CD4-positive, alpha-beta T cell (primary cell): Measurements from ENCODE around the gene MYL3. TPM values are rescaled to one million over a fixed set of nuclear protein-coding genes. Genes with fewer than 3 reads are reported as not detected.

Experiments
- ATAC-seq: fragments of 200-7000 bp; cut with Tn5 transposase; one replicate; pipeline ENCODE4 v1.10.0; 2022; ENCODE audit warnings: mild to moderate bottlenecking; ENCODE audit not compliant: poor library complexity
- CTCF ChIA-PET: fragments of 350-600 bp; sonication (Branson Sonifier 250); formaldehyde crosslinking; loops from one replicate; lab custom pipeline; 2021; ENCODE audit warnings: antibody characterized with exemption, inconsistent platforms; lab: Charles Lee
- POLR2A ChIA-PET: fragments of 350-600 bp; sonication (Branson Sonifier 250); formaldehyde crosslinking; loops from one replicate; lab custom pipeline; 2021; ENCODE audit warnings: antibody characterized with exemption, inconsistent platforms; lab: Charles Lee
- DNase-seq, 14 experiments: peaks; one replicate each; pipeline ENCODE4 v3.0.0-alpha.2; 2013 to 2020; ENCODE audit warnings: mixed read lengths in 2 of 14
- H3K27ac ChIP-seq, 2 donors: one replicate each; pipeline versions ENCODE4 v1.5.1 to v1.7.0; 2013; ENCODE audit warnings: low read length in 2 of 2, low read depth in 1 of 2, mild to moderate bottlenecking in 1 of 2
- H3K27me3 ChIP-seq, 2 experiments: 1 replicate in 1 of 2; 2 replicates in 1 of 2; pipeline versions ENCODE4 v1.6.1 to v1.7.0; 2013; ENCODE audit warnings: low read length in 2 of 2, control low read depth in 1 of 2, mild to moderate bottlenecking in 1 of 2, moderate library complexity in 1 of 2; ENCODE audit not compliant: insufficient read depth in 2 of 2, control insufficient read depth in 1 of 2
- H3K36me3 ChIP-seq: one replicate; pipeline ENCODE4 v1.6.1; 2013; ENCODE audit warnings: low read length, control low read depth; ENCODE audit not compliant: insufficient read depth
- H3K4me1 ChIP-seq: one replicate; pipeline ENCODE4 v1.6.1; 2013; ENCODE audit warnings: low read length, control low read depth; ENCODE audit not compliant: insufficient read depth
- H3K4me3 ChIP-seq: one replicate; pipeline ENCODE4 v1.5.1; 2013; ENCODE audit warnings: mild to moderate bottlenecking, low read length, moderate library complexity
- H3K9me3 ChIP-seq, 2 experiments: 1 replicate in 1 of 2; 2 replicates in 1 of 2; pipeline versions ENCODE4 v1.6.1 to v1.7.0; 2013; ENCODE audit warnings: low read length in 2 of 2, mild to moderate bottlenecking in 2 of 2, control low read depth in 1 of 2, moderate library complexity in 1 of 2; ENCODE audit not compliant: control insufficient read depth in 1 of 2, insufficient read depth in 1 of 2
- H3K27ac Mint-ChIP-seq: one replicate; pipeline ENCODE4 v1.8.0; 2020; ENCODE audit warnings: mixed read lengths
- H3K27me3 Mint-ChIP-seq: one replicate; pipeline ENCODE4 v1.8.0; 2021; ENCODE audit warnings: mixed read lengths
- H3K36me3 Mint-ChIP-seq: one replicate; pipeline ENCODE4 v1.8.0; 2021; ENCODE audit warnings: low read depth, mixed read lengths
- H3K4me1 Mint-ChIP-seq: one replicate; pipeline ENCODE4 v1.8.0; 2021; ENCODE audit warnings: low read depth, mixed read lengths
- H3K4me3 Mint-ChIP-seq: one replicate; pipeline ENCODE4 v1.8.0; 2020; ENCODE audit warnings: mild to moderate bottlenecking, mixed read lengths
- H3K9me3 Mint-ChIP-seq: one replicate; pipeline ENCODE4 v1.8.0; 2020; ENCODE audit warnings: mixed read lengths
- CTCF ChIP-seq: fragments of 200-600 bp; IDR thresholded peaks from one replicate; pipeline ENCODE4 v1.8.0; 2022; ENCODE audit warnings: antibody characterized with exemption, mild to moderate bottlenecking
- intact Hi-C, 2 experiments: fragments of 100-400 bp; cut with DNase I in 1 of 2; cut with micrococcal nuclease in 1 of 2; formaldehyde crosslinking; loops; one replicate each; pipeline versions ENCODE4 v1.15.1 to v1.9.0; 2023 to 2025; cut with DNase I, micrococcal nuclease
- total RNA-seq, 174 experiments: library from RNA in 2 of 174; stranded (reverse) in 2 of 174; gene quantifications; one replicate each; pipeline ENCODE4 v1.2.3 and lab custom pipeline; 2021 to 2026

MYL3 gene
- total RNA-seq, 2 experiments from 2014 or later, result not detected

- TF ChIP-seq CTCF, result no peak
- H3K27me3 Mint-ChIP-seq, result no peaks in the 10 kb centered on the region
- CTCF ChIA-PET, result no interaction called here
- POLR2A ChIA-PET, result no interaction called here
- Histone ChIP-seq H3K9me3 (peaks cover 14 to 27% of the 10 kb centered on the region in 2 experiments), H3K4me1 (peaks cover 21% of the 10 kb centered on the region), H3K36me3 (no peaks in the 10 kb centered on the region), H3K27ac (no peak overlapping the region), H3K27me3 (no peaks in the 10 kb centered on the region), H3K4me3 (no peak overlapping the region)
- peaks cover 8% of the 10 kb centered on the region for H3K4me1 Mint-ChIP-seq
- H3K27ac Mint-ChIP-seq, result no peak overlapping the region
- ATAC-seq, result no peak
- DNase-seq, result no peak
- peaks cover 16% of the 10 kb centered on the region for H3K9me3 Mint-ChIP-seq
- H3K36me3 Mint-ChIP-seq, result peaks cover 22% of the 10 kb centered on the region
- H3K4me3 Mint-ChIP-seq, result no peak overlapping the region
- intact Hi-C loops, result no loop called here
These were observed 19.7 kb downstream of the MYL3 start for GRCh38 chr3:46843508-46843907.

- intact Hi-C loops, result no loop called here
- Histone ChIP-seq H3K27ac (no peak overlapping the region), H3K36me3 (no peaks in the 10 kb centered on the region), H3K9me3 (peaks cover 17 to 27% of the 10 kb centered on the region in 2 experiments), H3K27me3 (no peaks in the 10 kb centered on the region), H3K4me3 (no peak overlapping the region), H3K4me1 (peaks cover 7% of the 10 kb centered on the region)
- no peak for TF ChIP-seq CTCF
- Mint-ChIP-seq H3K27me3 (no peaks in the 10 kb centered on the region), H3K36me3 (peaks cover 34% of the 10 kb centered on the region), H3K9me3 (peaks cover 20% of the 10 kb centered on the region), H3K4me3 (no peak overlapping the region), H3K27ac (no peak overlapping the region), H3K4me1 (peaks cover 8% of the 10 kb centered on the region)
- POLR2A ChIA-PET, result no interaction called here
- DNase-seq (no peak), ATAC-seq (no peak)
- CTCF ChIA-PET, result no interaction called here
These were observed 22.8 kb downstream of the MYL3 start for GRCh38 chr3:46840491-46840890.

- H3K27me3 ChIP-seq, result no peaks in the 10 kb centered on the region
- DNase-seq (no peak), ATAC-seq (no peak)
- Mint-ChIP-seq H3K4me1 (no peaks in the 10 kb centered on the region), H3K27me3 (no peaks in the 10 kb centered on the region), H3K4me3 (no peak overlapping the region), H3K27ac (no peak overlapping the region), H3K9me3 (peaks cover 20% of the 10 kb centered on the region), H3K36me3 (peaks cover 34% of the 10 kb centered on the region)
- H3K36me3 ChIP-seq, result no peaks in the 10 kb centered on the region
- H3K4me1 ChIP-seq, result no peaks in the 10 kb centered on the region
- ChIA-PET POLR2A (no interaction called here), CTCF (no interaction called here)
- intact Hi-C loops, result no loop called here
- TF ChIP-seq CTCF, result no peak
- H3K4me3 ChIP-seq, result no peak overlapping the region
- H3K9me3 ChIP-seq, result peaks cover 17 to 27% of the 10 kb centered on the region in 2 experiments
- no peak overlapping the region for H3K27ac ChIP-seq
These were observed 24.9 kb downstream of the MYL3 start for GRCh38 chr3:46838301-46838700.
